ENCODE data around the gene NODAL.

The NODAL gene

DNA sequence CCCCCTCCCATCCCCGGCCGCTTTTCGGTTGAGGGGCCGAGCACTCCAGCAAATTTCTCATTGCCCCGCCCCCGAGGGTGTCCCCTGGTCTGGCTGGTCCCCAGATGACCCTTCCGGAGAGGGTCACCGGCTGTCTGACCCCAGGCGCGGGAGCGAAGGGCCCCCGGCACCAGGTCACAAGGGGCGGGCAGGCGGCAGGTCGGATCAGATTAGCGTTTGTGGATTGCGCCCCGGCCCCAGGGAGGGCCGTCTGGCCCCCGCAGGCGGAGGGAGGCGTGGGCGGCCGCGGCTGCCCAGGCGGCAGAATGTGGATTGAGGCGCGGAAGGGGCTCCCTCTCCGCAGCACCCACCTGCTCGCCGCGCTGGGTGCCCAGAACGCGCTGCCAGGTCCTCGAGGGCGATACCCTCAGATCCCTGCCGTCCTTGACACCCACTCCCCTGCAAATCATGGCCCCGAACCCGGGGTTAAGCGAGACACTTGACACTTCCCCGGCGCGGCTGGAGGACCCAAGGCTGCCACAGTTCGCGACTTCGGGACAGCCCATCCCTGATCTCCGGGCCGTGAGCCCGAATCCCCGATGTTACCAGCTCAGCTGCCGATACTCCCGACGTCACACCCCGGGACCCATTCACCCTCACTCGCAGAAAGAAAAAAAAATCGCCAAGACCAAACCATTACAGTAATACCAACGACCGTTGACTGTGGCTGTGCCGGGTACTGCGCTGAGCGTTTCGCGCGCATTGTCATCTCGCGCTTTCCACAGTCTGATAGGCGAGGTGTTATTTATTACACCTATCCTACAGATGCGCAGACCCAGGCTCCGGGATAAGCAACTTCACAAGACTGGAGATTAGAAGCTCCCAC lies 953 bp downstream of the NODAL start:
- Histone ChIP-seq H3K27me3 (ENCODE audit: insufficient read depth, low read length) (peaks cover 33% of the 10 kb centered on the region), H3K18ac (ENCODE audit: low read length) (no peak overlapping the region), H3K4ac (ENCODE audit: low read depth, low read length) (no peak overlapping the region), H3K4me2 (ENCODE audit: low read length) (peak overlapping the region; percentile 48), H3K9ac (ENCODE audit: low read length) (no peak overlapping the region), H3K27ac (ENCODE audit: low read depth, low read length) (no peak overlapping the region), H2BK5ac (ENCODE audit: low read depth, low read length, poor library complexity) (no peak overlapping the region), H2BK12ac (ENCODE audit: low read length) (no peak overlapping the region), H4K91ac (ENCODE audit: low read depth, low read length) (no peak overlapping the region), H4K8ac (ENCODE audit: low read depth, low read length) (no peak overlapping the region), H3K9me3 (ENCODE audit: insufficient read depth, low read depth, low read length) (peaks cover 8% of the 10 kb centered on the region), H2AFZ (ENCODE audit: insufficient read depth, low read length, poor library complexity) (no peak overlapping the region), H3K79me2 (ENCODE audit: control insufficient read depth, insufficient read depth, low read length, poor library complexity) (no peaks in the 10 kb centered on the region), H2AK5ac (ENCODE audit: low read length) (no peak overlapping the region), H3K23ac (ENCODE audit: low read length) (no peak overlapping the region), H4K12ac (ENCODE audit: low read depth, low read length) (no peak overlapping the region), H3K79me1 (ENCODE audit: low read length) (no peaks in the 10 kb centered on the region), H3K4me1 (ENCODE audit: control insufficient read depth in 1 of 2, insufficient read depth in 2 of 2, low read length in 2 of 2) (peaks cover 15 to 16% of the 10 kb centered on the region in 2 experiments), H3K36me3 (ENCODE audit: control insufficient read depth in 1 of 2, insufficient read depth in 2 of 2, low read length in 2 of 2) (no peaks in the 10 kb centered on the region), H2BK120ac (ENCODE audit: insufficient read depth, low read length, poor library complexity) (no peak overlapping the region), H3K14ac (ENCODE audit: low read length) (no peak overlapping the region), H3K4me3 (ENCODE audit: low read depth, low read length) (no peak overlapping the region)
- DNase-seq = no peak
- WGBS (ENCODE audit: extremely low coverage, insufficient coverage, insufficient read length) = no CpG with 5 or more reads among the region's 69 CpGs

DNA sequence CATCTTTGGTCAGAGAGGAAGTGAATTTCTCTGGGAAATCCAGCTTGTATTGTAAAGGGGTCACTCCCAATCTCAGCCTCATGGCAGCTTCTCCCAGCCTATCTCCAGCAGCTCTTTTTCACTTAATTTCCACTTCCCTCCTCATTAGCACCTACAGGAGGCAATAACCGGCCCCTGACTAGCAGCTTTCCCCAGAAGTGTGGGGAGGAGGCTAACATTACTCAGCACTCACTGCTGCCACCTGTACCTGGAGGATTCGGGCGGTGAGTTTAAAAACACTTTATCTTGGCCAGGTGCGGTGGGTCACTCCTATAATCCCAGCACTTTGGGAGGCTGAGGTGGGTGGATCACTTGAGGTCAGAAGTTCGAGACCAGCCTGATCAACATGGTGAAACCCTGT lies 3.8 kb downstream of the NODAL start:
- WGBS (ENCODE audit: extremely low coverage, insufficient coverage, insufficient read length) = no CpG with 5 or more reads among the region's 5 CpGs
- no peak overlapping the region for H4K12ac ChIP-seq (ENCODE audit: low read depth, low read length)
- DNase-seq = no peak
- H3K36me3 ChIP-seq (ENCODE audit: control insufficient read depth in 1 of 2, insufficient read depth in 2 of 2, low read length in 2 of 2) = peaks cover 0 to 2% of the 10 kb centered on the region in 2 experiments
- H3K4me3 ChIP-seq (ENCODE audit: low read depth, low read length) = no peak overlapping the region
- no peak overlapping the region for H3K4ac ChIP-seq (ENCODE audit: low read depth, low read length)
- H3K9me3 ChIP-seq (ENCODE audit: insufficient read depth, low read depth, low read length) = peaks cover 8% of the 10 kb centered on the region
- H3K27ac ChIP-seq (ENCODE audit: low read depth, low read length) = no peak overlapping the region
- H3K79me2 ChIP-seq (ENCODE audit: control insufficient read depth, insufficient read depth, low read length, poor library complexity) = no peaks in the 10 kb centered on the region
- H3K9ac ChIP-seq (ENCODE audit: low read length) = no peak overlapping the region
- no peak overlapping the region for H2BK5ac ChIP-seq (ENCODE audit: low read depth, low read length, poor library complexity)
- H2AK5ac ChIP-seq (ENCODE audit: low read length) = no peak overlapping the region
- H3K23ac ChIP-seq (ENCODE audit: low read length) = no peak overlapping the region
- no peak overlapping the region for H2BK12ac ChIP-seq (ENCODE audit: low read length)
- no peak overlapping the region for H3K18ac ChIP-seq (ENCODE audit: low read length)
- H3K79me1 ChIP-seq (ENCODE audit: low read length) = no peaks in the 10 kb centered on the region
- no peak overlapping the region for H4K91ac ChIP-seq (ENCODE audit: low read depth, low read length)
- no peak overlapping the region for H2AFZ ChIP-seq (ENCODE audit: insufficient read depth, low read length, poor library complexity)
- no peak overlapping the region for H3K14ac ChIP-seq (ENCODE audit: low read length)
- no peak overlapping the region for H4K8ac ChIP-seq (ENCODE audit: low read depth, low read length)
- no peak overlapping the region for H2BK120ac ChIP-seq (ENCODE audit: insufficient read depth, low read length, poor library complexity)
- peaks cover 15 to 16% of the 10 kb centered on the region in 2 experiments for H3K4me1 ChIP-seq (ENCODE audit: control insufficient read depth in 1 of 2, insufficient read depth in 2 of 2, low read length in 2 of 2)
- peaks cover 29% of the 10 kb centered on the region for H3K27me3 ChIP-seq (ENCODE audit: insufficient read depth, low read length)
- H3K4me2 ChIP-seq (ENCODE audit: low read length) = no peak overlapping the region

DNA sequence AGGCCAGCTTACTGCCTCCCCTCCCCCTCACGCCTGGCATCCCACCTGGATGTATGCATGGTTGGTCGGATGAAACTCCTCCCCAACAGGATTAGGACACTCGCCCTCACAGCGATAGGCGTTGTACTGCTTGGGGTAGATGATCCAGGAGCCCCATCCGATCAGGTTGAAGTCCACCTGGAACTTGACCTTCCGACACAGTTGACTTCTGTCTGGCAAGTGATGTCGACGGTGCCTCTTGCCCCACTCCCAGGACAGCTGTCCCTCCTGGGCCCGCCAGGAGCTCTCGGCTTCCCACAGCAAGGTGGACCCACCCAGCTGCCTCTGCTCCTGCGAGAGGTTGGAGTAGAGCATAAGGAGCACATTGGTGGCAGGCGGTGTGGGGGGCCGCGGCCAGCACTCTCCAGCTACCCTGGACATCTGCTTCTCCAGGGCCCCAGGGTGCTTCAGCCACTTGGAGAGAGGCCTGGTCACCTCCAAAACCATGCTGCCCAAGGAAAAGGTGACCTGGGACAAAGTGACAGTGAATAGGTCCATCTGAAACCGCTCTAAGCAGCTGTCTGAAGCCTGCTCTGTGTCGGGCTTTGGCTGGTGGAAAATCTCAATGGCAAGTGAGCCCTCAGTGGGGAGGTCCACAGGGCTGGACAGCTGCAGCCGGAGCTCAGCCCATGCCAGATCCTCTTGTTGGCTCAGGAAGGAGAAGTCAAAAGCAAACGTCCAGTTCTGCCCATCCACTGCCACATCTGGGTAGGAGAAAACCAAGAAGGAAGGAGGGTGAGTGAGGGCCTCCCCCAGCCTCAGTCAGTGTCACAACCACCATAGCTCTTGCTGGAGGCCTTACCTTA lies 6.0 kb downstream of the NODAL start:
- no peak overlapping the region for H3K9ac ChIP-seq (ENCODE audit: low read length)
- no peak overlapping the region for H3K4ac ChIP-seq (ENCODE audit: low read depth, low read length)
- no peak overlapping the region for H3K23ac ChIP-seq (ENCODE audit: low read length)
- H3K27me3 ChIP-seq (ENCODE audit: insufficient read depth, low read length) = peaks cover 7% of the 10 kb centered on the region
- H3K27ac ChIP-seq (ENCODE audit: low read depth, low read length) = no peak overlapping the region
- no peak overlapping the region for H3K4me3 ChIP-seq (ENCODE audit: low read depth, low read length)
- no peak overlapping the region for H2BK5ac ChIP-seq (ENCODE audit: low read depth, low read length, poor library complexity)
- no peak overlapping the region for H2BK12ac ChIP-seq (ENCODE audit: low read length)
- no CpG with 5 or more reads among the region's 19 CpGs for WGBS (ENCODE audit: extremely low coverage, insufficient coverage, insufficient read length)
- no peak for DNase-seq
- H4K8ac ChIP-seq (ENCODE audit: low read depth, low read length) = no peak overlapping the region
- H3K79me2 ChIP-seq (ENCODE audit: control insufficient read depth, insufficient read depth, low read length, poor library complexity) = no peaks in the 10 kb centered on the region
- H3K79me1 ChIP-seq (ENCODE audit: low read length) = no peaks in the 10 kb centered on the region
- no peak overlapping the region for H2AFZ ChIP-seq (ENCODE audit: insufficient read depth, low read length, poor library complexity)
- no peak overlapping the region for H3K14ac ChIP-seq (ENCODE audit: low read length)
- H3K18ac ChIP-seq (ENCODE audit: low read length) = no peak overlapping the region
- no peak overlapping the region for H3K4me2 ChIP-seq (ENCODE audit: low read length)
- no peak overlapping the region for H4K91ac ChIP-seq (ENCODE audit: low read depth, low read length)
- H3K36me3 ChIP-seq (ENCODE audit: control insufficient read depth in 1 of 2, insufficient read depth in 2 of 2, low read length in 2 of 2) = peaks cover 2 to 3% of the 10 kb centered on the region in 2 experiments
- no peak overlapping the region for H4K12ac ChIP-seq (ENCODE audit: low read depth, low read length)
- H2BK120ac ChIP-seq (ENCODE audit: insufficient read depth, low read length, poor library complexity) = no peak overlapping the region
- no peak overlapping the region for H2AK5ac ChIP-seq (ENCODE audit: low read length)
- peaks cover 2% of the 10 kb centered on the region for H3K9me3 ChIP-seq (ENCODE audit: insufficient read depth, low read depth, low read length)
- peaks cover 3 to 4% of the 10 kb centered on the region in 2 experiments for H3K4me1 ChIP-seq (ENCODE audit: control insufficient read depth in 1 of 2, insufficient read depth in 2 of 2, low read length in 2 of 2)

DNA sequence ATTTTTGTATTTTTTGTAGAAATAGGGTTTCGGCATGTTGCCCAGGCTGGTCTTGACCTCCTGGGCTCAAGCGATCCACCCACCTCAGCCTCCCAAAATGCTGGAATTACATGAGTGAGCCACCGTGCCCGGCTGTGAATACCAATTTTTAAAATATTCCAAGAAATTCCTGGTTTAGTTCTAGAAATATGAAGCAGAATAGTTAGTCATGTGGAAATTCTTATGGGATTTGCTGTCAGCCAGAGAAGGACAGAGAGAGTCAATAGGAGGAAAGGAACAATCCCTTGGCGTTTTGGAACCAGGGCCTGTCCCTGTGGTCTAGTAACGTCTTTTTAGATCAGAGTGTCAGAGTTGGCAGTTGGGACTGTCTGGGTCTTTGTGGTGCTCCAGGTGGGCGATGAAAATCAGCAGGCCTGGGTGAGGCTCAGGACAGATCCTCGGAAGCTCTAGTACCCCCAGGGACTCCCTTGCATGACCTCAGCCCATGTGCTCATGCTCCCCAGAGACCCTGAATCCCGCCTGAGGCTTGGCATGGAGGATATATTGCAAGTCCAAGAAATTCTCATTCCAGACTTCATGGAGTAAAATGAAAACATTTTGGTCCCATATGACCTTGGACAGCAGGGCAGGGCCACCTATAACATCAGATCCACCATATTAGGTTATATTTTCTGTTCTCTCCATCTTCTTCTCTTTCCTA lies 7.8 kb downstream of the NODAL start:
- no peak overlapping the region for H3K9ac ChIP-seq (ENCODE audit: low read length)
- H4K8ac ChIP-seq (ENCODE audit: low read depth, low read length) = no peak overlapping the region
- H3K18ac ChIP-seq (ENCODE audit: low read length) = no peak overlapping the region
- no peak overlapping the region for H3K27ac ChIP-seq (ENCODE audit: low read depth, low read length)
- H4K91ac ChIP-seq (ENCODE audit: low read depth, low read length) = no peak overlapping the region
- H3K27me3 ChIP-seq (ENCODE audit: insufficient read depth, low read length) = no peaks in the 10 kb centered on the region
- H4K12ac ChIP-seq (ENCODE audit: low read depth, low read length) = no peak overlapping the region
- WGBS (ENCODE audit: extremely low coverage, insufficient coverage, insufficient read length) = no CpG with 5 or more reads among the region's 9 CpGs
- H2AK5ac ChIP-seq (ENCODE audit: low read length) = no peak overlapping the region
- no peak overlapping the region for H3K14ac ChIP-seq (ENCODE audit: low read length)
- no peak overlapping the region for H2AFZ ChIP-seq (ENCODE audit: insufficient read depth, low read length, poor library complexity)
- no peaks in the 10 kb centered on the region for H3K9me3 ChIP-seq (ENCODE audit: insufficient read depth, low read depth, low read length)
- no peak overlapping the region for H3K4me3 ChIP-seq (ENCODE audit: low read depth, low read length)
- H3K79me2 ChIP-seq (ENCODE audit: control insufficient read depth, insufficient read depth, low read length, poor library complexity) = no peaks in the 10 kb centered on the region
- no peak overlapping the region for H2BK120ac ChIP-seq (ENCODE audit: insufficient read depth, low read length, poor library complexity)
- H3K4me2 ChIP-seq (ENCODE audit: low read length) = no peak overlapping the region
- no peak overlapping the region for H2BK5ac ChIP-seq (ENCODE audit: low read depth, low read length, poor library complexity)
- DNase-seq = peak; percentile 3 to 65
- H3K79me1 ChIP-seq (ENCODE audit: low read length) = no peaks in the 10 kb centered on the region
- H3K4ac ChIP-seq (ENCODE audit: low read depth, low read length) = no peak overlapping the region
- H3K4me1 ChIP-seq (ENCODE audit: control insufficient read depth in 1 of 2, insufficient read depth in 2 of 2, low read length in 2 of 2) = peaks cover 0 to 2% of the 10 kb centered on the region in 2 experiments
- H3K36me3 ChIP-seq (ENCODE audit: control insufficient read depth in 1 of 2, insufficient read depth in 2 of 2, low read length in 2 of 2) = peaks cover 5 to 14% of the 10 kb centered on the region in 2 experiments
- no peak overlapping the region for H3K23ac ChIP-seq (ENCODE audit: low read length)
- H2BK12ac ChIP-seq (ENCODE audit: low read length) = no peak overlapping the region
